HG03135 (cell line): Measurements from ENCODE around the gene ZBTB48.
"Not testable (repeated sequence)": the region's sequence is repeated elsewhere in the genome, so short reads cannot be mapped to it uniquely, and the experiment has no call there.

Experiments used
- ATAC-seq: cut with Tn5 transposase; IDR thresholded peaks from one replicate; pipeline ENCODE4 v1.9.1; 2021; ENCODE audit warnings: mild to moderate bottlenecking, moderate library complexity; ENCODE audit not compliant: unreplicated experiment

ZBTB48 gene

DNA sequence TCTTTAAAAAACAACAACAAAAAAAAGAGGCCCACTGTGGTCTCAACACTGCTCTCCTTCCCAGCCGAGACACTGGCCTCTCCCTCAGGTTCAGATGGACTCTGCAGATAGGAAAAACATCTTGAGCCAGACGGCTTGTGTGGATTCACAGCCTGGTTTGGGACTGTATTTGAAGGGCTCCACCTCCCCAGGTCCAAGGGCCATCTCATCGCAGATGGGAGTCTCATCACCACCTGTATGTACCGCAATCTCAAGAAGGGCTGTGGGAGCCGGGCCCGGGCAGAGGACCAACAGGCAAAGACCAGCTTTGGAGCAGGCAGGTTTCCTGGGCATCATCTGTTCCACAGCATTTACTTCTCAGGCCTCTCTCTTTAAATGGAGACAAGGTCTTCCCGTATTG, 10.3 kb downstream of the ZBTB48 start:
- no peak for ATAC-seq

DNA sequence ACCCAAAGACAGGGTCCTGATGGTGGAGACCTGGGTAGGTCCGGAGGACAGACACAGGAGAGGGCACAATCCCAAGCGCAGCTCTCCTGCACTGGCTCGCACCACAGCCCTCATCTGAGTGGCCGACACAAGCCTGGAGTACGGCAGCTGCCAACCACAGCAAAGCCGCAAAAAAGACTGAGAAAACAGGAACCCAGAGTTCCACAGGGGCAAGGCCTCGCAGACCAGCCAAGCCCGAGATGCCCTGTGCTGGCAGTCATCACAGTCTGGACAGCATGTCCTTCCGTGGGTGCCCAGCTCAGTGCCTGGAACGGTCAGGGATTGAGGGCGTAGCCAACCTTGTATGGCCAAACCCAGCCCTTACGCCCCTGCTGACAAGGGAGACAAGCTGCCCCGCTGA, 11.4 kb downstream of the ZBTB48 start:
- ATAC-seq: no peak

DNA sequence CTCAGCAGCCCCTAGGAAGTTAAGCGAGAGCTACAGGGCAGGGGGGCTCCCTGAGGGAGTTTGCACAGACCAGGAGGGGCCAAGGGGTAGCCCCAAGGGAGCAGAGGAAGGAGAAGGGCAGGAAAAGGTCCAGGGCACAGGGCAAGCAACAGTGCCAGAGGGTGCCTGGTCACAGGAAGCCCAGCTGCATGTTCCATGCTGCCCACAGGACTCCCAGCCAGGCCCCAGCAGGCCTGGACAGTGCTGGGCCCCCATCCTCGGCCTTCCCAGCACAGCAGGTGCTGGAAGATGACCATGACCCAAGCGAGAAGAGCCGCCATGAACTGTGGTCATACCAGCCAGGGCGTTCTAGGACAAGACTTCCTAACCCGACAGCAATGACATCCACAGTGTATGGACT, 11.8 kb downstream of the ZBTB48 start:
- ATAC-seq: no peak

DNA sequence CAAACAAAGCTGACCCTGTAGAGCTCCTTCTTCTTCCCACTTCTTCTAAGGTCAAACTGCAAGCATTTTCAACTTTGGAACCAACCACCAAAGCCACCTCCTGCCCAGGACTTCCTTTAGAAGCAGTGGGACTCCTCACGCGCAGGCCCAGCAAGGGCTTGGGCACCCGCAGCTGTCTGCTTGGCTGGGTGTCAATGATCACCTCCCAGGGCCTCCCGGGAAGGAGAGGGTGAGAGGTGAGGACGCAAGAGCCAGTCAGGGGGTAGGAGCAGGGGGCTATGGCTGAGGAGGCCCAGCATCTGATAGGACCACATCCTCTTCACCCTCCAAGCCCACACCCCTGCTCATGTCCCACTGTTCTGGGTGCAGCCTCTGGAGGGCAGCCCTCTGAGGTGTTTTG, 12.6 kb downstream of the ZBTB48 start:
- no peak for ATAC-seq

DNA sequence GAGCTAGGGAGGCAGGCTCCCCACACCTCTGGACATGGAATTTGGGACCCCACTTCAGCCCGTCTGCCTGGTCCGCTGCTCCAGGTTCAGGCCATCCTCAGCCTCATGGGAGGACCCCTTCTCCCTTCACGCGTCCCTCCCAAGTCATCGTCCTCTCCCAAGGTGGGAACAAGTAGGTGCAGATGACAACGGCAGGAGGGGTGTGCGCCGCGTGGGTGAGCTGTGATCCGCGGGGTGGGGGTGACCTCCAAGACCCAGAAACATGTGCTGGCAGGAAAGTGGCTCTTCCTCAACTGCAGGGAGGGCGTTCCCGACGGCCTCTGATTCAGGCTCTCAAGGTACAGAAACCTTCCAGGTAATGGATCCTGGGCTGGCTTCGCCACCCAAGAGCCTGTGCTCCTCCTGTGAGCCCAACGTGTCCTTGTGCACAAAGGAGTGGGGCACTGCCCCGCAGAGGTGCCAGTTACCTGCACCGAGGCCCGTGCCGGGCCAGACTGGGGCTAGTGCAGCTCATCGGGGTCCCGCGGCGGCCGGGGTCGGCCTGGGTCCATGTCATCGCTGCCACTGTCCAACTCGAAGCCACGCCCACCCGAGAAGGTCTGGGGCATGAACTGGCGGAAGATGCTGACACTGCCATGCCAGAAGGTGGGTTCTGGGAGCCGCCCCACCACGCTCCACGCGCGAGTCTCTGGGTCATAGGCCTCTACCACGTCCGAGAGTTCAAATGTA, 13.2 kb downstream of the ZBTB48 start:
- ATAC-seq: no peak

DNA sequence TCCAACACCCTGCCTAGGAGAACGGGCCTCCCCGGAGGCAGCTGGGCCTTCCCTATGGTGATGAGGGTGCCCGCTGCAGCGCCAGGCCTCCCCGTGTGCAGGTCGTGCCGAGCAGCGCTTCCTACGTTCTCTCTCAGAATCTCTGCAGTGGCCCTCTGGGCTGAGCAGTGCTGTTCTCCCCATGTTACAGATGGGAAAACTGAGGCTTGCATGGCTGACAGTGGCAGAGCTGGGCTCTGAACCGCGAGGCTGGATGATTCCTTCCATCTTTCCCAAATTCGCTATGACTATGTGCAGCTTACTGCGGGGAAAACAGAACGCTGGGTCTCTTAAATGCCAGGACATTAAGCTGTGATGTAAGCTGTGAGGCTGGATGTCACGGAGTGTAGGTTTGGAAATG, 14.0 kb downstream of the ZBTB48 start:
- no peak for ATAC-seq

DNA sequence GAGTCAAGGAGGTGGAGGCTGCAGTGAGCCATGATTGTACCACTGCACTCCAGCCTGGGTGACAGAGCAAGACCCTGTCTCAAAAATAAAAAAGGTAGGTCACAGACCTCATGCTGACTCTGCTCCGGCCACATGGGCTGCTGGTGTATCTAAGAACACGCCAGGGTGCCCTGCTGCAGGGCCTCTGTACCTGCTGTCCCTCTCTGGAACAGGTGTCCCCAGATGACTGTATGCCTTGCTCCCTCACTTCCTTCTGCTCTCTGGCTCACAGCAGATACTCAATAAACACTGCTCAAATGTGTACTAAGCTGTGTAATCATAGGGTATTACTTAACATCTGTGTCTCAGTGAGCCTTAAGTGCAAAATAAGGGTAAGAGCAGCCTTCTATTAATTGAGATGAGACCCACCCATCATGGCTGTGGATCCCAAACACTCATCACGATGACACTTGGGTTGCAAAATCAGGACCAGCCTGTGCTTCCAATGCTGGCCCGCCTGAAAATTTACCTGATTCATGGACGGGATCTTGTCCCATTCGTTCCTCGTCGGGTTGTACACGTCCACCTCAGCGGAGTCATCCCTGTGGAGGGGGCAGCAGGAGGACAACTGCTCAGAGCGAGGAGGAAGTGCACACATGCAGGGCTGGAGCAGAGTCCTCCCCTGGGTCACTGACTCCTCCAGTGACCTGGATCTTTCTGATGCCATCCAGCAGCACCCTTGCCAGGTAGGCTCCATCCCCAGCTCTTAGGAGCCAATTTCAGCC, 15.4 kb downstream of the ZBTB48 start:
- ATAC-seq: no peak

DNA sequence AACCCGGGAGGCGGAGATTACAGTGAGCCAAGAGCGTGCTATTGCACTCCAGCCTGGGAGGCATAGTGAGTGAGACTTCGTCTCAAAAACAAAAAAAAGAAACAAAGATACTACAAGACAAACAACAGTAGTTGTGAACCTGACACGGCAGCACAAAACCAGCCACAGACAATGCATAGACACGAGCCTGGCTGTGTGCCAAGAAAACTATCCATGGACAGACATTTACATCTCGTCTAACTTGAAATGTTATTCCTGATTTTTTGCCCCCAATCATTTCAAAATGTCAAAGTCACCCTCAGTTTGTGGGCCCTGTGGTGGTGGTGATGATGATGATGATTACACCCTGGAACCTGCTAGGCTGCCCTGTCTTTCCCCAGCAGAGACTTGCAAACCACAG, 16.6 kb downstream of the ZBTB48 start:
- no peak for ATAC-seq

DNA sequence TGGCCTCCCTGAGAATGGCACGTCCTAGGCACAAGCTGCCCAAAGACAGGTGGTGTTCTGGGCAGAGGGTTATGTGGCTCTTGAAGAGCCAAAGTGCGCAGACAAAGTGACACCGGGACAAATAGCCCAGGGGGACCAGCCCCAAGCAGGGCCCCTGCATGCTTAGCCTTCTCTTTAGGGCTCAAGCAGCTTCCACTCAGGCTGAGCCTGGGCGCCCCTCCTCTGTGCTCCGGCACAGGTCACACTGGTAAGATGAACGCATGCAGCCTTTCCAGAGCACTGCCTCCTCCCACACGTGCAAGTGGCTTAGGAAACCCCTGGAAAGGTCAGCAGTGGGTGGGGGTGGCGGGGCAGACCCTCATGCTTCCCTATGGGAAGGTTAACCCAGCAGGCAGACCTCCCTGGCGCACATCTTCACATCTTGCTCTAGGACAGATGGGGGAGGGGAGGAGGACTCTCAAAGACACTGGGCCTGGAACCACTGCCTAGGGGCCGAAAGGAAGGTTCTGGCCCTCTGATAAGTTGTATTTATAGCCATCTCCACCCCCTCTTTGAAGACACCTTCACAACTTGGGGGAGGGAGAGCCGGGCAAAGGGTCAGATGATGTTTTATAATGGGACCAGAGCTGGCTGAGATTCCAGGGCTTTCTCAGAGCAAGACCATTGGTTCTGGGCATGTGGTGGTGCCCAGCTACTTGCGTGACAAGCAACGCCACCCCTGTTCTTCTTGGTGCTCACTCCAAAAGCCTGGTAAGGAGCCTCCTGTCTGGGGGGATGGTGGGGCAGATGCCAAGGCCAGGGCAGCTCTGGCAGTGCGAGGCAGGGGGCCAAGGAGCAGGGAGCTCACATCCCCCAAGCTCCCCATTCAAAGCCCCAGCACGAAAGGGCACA, 17.3 kb downstream of the ZBTB48 start:
- no peak for ATAC-seq

DNA sequence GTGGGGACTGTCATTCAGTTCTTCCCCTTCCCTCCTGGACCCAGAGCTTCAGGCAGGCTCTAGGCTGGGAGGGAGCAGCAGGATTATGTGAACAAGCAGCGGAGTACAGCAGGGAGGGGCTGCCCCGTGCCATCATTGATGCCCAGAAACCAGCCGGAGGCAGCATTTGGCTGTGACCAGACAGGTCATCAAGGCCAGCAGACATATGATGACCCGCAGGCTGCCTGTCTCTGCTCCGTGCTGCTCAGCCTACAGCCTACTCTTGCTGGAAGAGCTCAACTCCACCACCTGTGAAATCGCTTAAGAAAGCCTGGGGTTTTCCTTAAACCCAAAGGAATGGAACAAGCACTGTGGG, 18.0 kb downstream of the ZBTB48 start:
- no peak for ATAC-seq

DNA sequence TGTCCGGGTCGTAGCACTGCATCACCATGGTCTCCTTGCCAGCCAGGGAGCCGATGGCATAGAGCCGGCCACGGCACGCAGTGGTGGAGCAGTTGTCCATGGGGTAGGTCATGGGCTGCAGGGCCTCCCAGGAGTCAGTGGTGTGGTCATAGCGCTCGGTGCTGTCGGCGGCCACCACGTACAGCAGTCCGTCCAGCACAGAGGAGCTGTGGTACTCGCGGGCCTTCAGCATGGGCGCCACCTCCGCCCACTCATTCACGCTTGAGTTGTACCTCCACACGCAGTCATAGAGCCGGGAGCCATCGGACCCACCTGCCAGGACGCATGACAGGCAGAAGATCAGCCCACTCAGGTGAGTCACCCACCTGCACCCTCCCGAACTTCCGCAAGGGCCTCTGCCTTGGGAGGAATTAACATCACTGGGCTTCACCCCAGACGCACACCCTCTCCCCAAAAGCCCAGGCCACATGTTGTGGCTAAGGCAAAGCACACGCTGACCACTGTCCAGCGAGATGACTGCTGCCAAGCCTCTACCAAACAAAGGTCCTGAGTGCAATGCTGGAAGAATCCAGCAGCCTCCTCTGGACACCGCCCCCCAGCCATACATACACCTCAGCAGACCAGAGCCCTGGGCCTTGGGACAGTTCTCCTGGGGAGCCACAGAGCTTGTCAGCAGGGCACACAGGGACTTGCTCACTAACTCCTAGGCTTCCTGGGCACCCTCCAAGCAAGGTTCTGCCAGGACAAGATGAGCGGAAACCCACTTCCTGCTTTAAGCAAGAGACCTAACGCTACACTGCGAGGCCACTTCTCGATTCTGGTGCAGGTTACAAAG, 19.6 kb downstream of the ZBTB48 start:
- ATAC-seq: no peak

DNA sequence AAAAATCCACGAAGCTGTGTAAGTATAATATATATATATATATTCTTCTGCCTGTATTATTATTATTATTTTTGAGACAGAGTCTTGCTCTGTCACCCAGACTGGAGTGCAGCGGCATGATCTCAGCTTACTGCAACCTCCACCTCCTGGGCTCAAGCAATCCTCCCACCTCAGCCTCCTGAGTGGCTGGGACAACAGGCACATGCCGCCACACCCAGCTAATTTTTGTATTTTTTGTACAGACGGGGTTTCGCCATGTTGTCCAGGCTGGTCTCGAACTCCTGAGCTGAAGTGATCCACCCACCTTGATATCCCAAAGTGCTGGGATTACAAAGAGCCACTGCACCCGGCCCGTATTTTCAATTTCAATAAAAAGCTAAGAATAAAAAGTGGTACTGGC, 20.2 kb downstream of the ZBTB48 start:
- not testable (repeated sequence) for ATAC-seq

DNA sequence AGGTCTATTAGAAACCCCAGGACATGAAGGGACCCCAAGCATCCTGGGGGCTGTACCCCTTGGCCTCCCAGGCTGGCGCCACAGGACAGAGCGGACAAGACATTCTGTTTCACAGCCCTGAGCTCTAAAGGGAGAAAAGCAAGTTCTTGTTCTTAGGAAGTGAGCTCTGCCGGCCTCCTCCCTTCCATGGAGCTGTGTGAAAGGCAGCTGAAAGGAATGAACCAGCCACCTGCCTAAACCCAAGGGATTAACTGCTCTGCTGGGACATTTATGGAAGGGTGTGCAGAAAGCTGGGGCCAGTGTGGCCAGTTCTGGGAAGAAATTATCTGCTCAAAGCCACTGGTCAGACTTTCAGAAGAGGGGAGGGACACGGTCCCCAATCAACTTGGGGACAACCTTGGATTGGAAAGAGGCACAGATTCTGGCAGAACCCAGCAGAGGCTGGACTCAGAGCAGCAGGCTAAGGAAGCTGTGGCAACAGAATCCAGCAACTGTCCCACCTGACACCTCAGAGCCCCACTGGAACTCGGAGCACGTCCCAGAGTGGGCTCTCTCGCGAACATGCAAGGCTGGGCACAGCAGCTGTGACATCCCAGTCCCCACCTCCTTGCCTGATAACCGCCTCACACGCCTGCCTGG, 20.7 kb downstream of the ZBTB48 start:
- no peak for ATAC-seq

DNA sequence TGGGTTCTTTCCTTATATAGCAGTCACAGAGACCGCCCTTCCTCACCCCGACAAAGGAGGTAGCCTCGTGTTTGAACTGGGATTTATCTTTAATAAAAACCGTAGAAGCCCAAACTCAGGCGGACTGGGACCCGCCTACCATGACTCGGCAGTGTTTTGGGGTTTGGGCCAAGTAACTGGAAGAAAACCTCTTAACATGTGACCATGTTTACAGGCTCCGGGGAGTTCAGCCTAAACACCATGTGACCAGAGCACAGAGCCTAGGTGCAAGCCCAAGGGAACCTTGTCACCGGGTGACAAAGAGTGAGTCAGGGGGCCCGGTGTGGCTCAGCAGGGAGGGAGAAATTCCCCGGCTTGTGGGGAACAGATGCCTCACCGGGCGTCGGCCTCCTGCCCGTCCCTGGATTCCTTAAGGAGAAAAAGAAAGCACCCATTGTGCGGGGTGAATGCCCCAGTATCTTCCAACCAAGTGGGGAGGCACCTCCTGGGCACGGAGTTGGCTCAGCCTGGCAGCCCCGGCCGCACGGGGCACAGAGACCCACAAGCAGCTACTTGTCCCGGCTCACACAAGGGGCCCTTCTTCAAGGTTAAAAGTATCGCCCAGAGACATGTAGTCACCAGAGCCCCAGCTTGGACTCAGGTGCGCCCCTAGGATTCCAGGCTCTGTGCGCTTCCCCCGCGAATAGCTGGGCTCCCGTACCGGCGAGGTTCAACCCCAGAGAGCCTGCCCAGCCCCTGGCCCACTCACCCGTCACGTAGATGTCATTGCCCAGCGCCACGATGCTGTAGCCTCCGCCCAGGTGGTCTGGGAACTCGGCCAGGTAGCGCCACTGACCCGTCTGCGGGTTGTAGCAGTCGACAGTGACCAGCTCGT, 21.5 kb downstream of the ZBTB48 start:
- ATAC-seq: peak; percentile 28

DNA sequence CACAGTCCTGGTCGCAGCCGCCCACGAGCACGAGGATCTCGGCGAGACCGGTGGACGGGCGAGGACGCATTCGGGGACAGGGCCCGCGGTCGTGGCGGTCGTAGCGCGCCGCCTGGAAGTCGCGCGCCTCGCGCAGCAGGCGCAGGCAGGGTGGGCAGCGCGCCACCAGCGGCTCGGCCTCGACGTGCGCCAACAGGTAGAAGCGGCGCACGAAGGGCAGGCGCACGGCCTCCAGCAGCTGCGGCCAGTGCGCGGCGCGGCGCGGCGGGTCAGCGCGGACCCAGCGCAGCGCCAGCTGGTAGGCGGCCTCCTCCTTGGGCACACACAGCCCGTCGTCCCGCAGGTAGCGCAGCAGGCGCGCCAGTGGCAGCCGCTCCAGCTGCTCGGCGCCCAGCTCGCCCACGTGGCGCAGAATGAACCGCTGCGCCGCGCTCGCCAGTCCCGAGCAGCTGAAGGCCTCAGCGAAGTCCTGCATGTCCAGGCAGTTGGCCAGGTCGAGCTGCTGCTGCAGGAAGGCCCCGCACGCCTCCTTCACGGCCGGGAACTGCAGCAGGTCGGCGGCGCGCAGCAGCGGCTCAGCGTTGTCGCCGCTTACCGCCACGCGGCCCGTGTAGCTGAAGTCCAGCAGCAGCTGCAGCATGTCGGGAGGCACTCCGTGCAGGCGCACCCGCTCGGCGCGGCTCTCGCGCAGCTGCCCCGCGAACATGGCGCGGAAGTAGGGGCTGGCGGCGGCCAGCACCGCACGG, 22.3 kb downstream of the ZBTB48 start:
- peak; percentile 35 for ATAC-seq

DNA sequence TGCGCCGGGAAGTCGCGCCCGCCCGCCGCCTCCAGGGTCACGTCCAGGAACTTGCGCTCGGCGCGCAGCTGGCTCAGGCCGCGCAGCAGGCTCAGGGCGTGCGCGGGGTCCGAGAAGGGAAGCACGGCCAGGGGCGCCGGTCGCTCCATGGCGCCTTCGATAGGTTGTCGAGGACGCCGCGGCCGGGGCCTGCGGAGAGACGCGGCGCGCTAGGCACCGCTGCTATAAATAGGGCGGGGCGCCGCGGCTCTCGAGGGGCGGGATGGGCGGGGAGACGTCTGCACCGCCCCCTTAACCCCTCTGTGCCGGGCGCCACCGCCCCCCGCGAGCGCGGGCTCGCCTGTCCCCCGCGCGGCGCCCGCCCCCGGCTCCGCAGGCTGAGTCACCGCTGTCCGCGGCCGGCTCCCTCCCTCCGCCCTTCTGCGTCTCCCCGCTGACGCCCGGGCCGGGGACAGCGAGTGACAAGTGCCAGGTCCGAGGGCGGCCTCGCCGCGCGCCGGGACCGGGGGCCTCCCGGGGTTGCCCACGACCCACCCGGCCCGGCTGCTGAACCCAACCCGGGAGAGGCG, 23.0 kb downstream of the ZBTB48 start, which contains the start of gene KLHL21:
Gene KLHL21 (minus strand): TSS at position 201 of the 569 bp plus-strand sequence. CDS start 52 bp downstream, at position 149.
- peak; percentile 50 for ATAC-seq

DNA sequence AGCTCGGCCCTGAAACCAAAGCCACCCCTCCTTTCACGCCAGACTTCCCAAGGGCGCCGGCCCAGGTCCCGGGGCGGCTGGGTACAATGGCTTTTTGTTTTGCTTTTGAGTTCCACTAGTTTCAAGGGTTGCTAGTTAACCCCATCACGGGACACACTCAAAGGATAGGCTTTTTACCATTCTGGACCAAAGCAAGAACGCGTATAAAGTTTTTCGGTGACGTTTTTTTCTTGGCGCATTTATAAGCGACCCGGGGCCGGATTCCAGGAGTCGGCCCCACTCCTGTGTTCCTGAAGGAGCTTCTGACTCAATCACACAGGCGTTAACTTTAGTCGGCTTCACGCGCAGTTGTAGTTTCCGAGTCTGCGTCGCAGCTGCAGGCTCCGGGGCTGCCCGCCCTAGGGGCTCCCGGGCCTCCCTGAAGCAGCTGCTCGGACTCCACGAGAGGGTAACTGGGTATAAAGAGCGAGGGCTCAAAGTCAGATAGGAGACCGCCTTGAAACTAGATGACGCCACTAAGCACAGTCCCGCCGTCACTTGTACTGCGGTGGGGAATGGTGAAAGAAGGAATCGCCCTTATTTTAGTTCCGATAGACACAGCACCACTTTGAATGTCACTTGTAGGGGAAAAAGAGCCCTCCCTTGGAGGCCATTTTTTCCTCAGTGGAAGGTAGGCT, 23.6 kb downstream of the ZBTB48 start:
- peak; percentile 36 for ATAC-seq
